H9 (cell line): Measurements from ENCODE around the gene LMF2. TPM values are rescaled to one million over a fixed set of nuclear protein-coding genes. Genes with fewer than 3 reads are reported as not detected.

ENCODE experiments used
- DNase-seq: peaks from one replicate; pipeline ENCODE4 v3.0.0-alpha.2; 2017
- H2AFZ ChIP-seq: one replicate; pipeline ENCODE4 v1.6.1; 2013; ENCODE audit warnings: mild to moderate bottlenecking, low read length, control low read depth, moderate library complexity
- H2AK5ac ChIP-seq: 2 replicates; pipeline ENCODE4 v1.6.1; 2013; ENCODE audit warnings: low read length, control low read depth, mixed read lengths; ENCODE audit not compliant: insufficient read length
- H2BK120ac ChIP-seq: one replicate; pipeline ENCODE4 v1.6.1; 2013; ENCODE audit warnings: low read depth, mild to moderate bottlenecking, low read length, control low read depth, inconsistent platforms; ENCODE audit not compliant: poor library complexity, severe bottlenecking
- H2BK12ac ChIP-seq: 2 replicates; pipeline ENCODE4 v1.6.1; 2013; ENCODE audit warnings: low read length, control low read depth, mixed read lengths, low read depth; ENCODE audit not compliant: insufficient read length
- H2BK15ac ChIP-seq: 2 replicates; pipeline ENCODE4 v1.6.1; 2013; ENCODE audit warnings: low read depth, low read length, control low read depth
- H2BK20ac ChIP-seq: one replicate; pipeline ENCODE4 v1.6.1; 2013; ENCODE audit warnings: low read depth, mild to moderate bottlenecking, low read length, control low read depth, inconsistent platforms; ENCODE audit not compliant: poor library complexity, severe bottlenecking
- H2BK5ac ChIP-seq: 2 replicates; pipeline ENCODE4 v1.6.1; 2013; ENCODE audit warnings: low read length, control low read depth, mixed read lengths; ENCODE audit not compliant: insufficient read length
- H3K14ac ChIP-seq: 2 replicates; pipeline ENCODE4 v1.6.1; 2013; ENCODE audit warnings: low read length, control low read depth; ENCODE audit not compliant: insufficient read depth
- H3K18ac ChIP-seq: 2 replicates; pipeline ENCODE4 v1.6.1; 2013; ENCODE audit warnings: low read depth, mild to moderate bottlenecking, mixed read lengths, low read length, control low read depth; ENCODE audit not compliant: insufficient read length
- H3K23ac ChIP-seq: 2 replicates; pipeline ENCODE4 v1.6.1; 2013; ENCODE audit warnings: low read length, control low read depth, mixed read lengths, low read depth; ENCODE audit not compliant: insufficient read length
- H3K23me2 ChIP-seq: 2 replicates; pipeline ENCODE4 v1.6.1; 2013; ENCODE audit warnings: low read depth, mild to moderate bottlenecking, mixed read lengths, low read length, control low read depth; ENCODE audit not compliant: insufficient read length, poor library complexity, severe bottlenecking
- H3K27ac ChIP-seq: 2 replicates; pipeline ENCODE4 v1.5.1; 2013; ENCODE audit warnings: low read length, control low read depth, mixed read lengths, low read depth; ENCODE audit not compliant: insufficient read length
- H3K27me3 ChIP-seq: 2 replicates; pipeline ENCODE4 v1.6.1; 2013; ENCODE audit warnings: low read length, control low read depth, inconsistent platforms; ENCODE audit not compliant: insufficient read depth
- H3K4ac ChIP-seq: 2 replicates; pipeline ENCODE4 v1.6.1; 2013; ENCODE audit warnings: low read depth, mild to moderate bottlenecking, control low read depth, inconsistent platforms, low read length, moderate library complexity
- H3K4me1 ChIP-seq: 2 replicates; pipeline ENCODE4 v1.6.1; 2013; ENCODE audit warnings: low read length, control low read depth, inconsistent platforms; ENCODE audit not compliant: insufficient read depth
- H3K4me2 ChIP-seq: 2 replicates; pipeline ENCODE4 v1.6.1; 2013; ENCODE audit warnings: low read length, control low read depth, mixed read lengths; ENCODE audit not compliant: insufficient read length, insufficient read depth
- H3K56ac ChIP-seq: 2 replicates; pipeline ENCODE4 v1.6.1; 2013; ENCODE audit warnings: low read depth, mild to moderate bottlenecking, mixed read lengths, low read length, control low read depth; ENCODE audit not compliant: insufficient read length
- H3K79me1 ChIP-seq: 2 replicates; pipeline ENCODE4 v1.6.1; 2013; ENCODE audit warnings: low read depth, mild to moderate bottlenecking, moderate library complexity, low read length, control low read depth, inconsistent platforms; ENCODE audit not compliant: insufficient read depth, poor library complexity, severe bottlenecking
- H3K79me2 ChIP-seq: 2 replicates; pipeline ENCODE4 v1.6.1; 2013; ENCODE audit warnings: low read length, control low read depth, inconsistent platforms; ENCODE audit not compliant: insufficient read depth
- H3K9ac ChIP-seq: 2 replicates; pipeline ENCODE4 v1.6.1; 2013; ENCODE audit warnings: low read length, control low read depth, mixed read lengths; ENCODE audit not compliant: insufficient read length; ENCODE audit errors: extremely low read depth
- H3K9me3 ChIP-seq: one replicate; pipeline ENCODE4 v1.6.1; 2013; ENCODE audit warnings: low read depth, low read length, inconsistent platforms; ENCODE audit not compliant: control insufficient read depth
- H3T11ph ChIP-seq: one replicate; pipeline ENCODE4 v1.6.1; 2013; ENCODE audit warnings: mild to moderate bottlenecking, low read length, control low read depth, inconsistent platforms
- H4K20me1 ChIP-seq: one replicate; pipeline ENCODE4 v1.6.1; 2013; ENCODE audit not compliant: control insufficient read depth, insufficient read length, insufficient read depth
- H4K5ac ChIP-seq: 2 replicates; pipeline ENCODE4 v1.6.1; 2013; ENCODE audit warnings: low read depth, mild to moderate bottlenecking, mixed read lengths, low read length, control low read depth; ENCODE audit not compliant: insufficient read length
- H4K8ac ChIP-seq: replicated peaks from 2 replicates; pipeline ENCODE4 v1.6.1; 2013; ENCODE audit warnings: low read length, control low read depth, mixed read lengths, low read depth; ENCODE audit not compliant: insufficient read length
- H4K91ac ChIP-seq: 2 replicates; pipeline ENCODE4 v1.6.1; 2013; ENCODE audit warnings: low read depth, mild to moderate bottlenecking, moderate library complexity, mixed read lengths, low read length, control low read depth; ENCODE audit not compliant: insufficient read length
- H3K27ac Mint-ChIP-seq, 3 experiments: 2 replicates in 2 of 3; 3 replicates in 1 of 3; pipeline ENCODE4 v1.8.0; 2020 to 2021; ENCODE audit warnings: mixed read lengths in 3 of 3, mild to moderate bottlenecking in 1 of 3, moderate library complexity in 1 of 3
- H3K27me3 Mint-ChIP-seq: 2 replicates; pipeline ENCODE4 v1.8.0; 2021; ENCODE audit warnings: low read depth, mild to moderate bottlenecking, moderate library complexity, mixed read lengths
- H3K36me3 Mint-ChIP-seq, 3 experiments: 2 replicates in 2 of 3; 3 replicates in 1 of 3; pipeline ENCODE4 v1.8.0; 2020 to 2021; ENCODE audit warnings: low read depth in 3 of 3, mixed read lengths in 3 of 3; ENCODE audit not compliant: insufficient read depth in 1 of 3
- H3K4me1 Mint-ChIP-seq, 2 experiments: 2 replicates each; pipeline ENCODE4 v1.8.0; 2020; ENCODE audit warnings: mixed read lengths in 2 of 2
- H3K4me3 Mint-ChIP-seq, 2 experiments: 2 replicates in 1 of 2; 3 replicates in 1 of 2; pipeline ENCODE4 v1.8.0; 2020 to 2021; ENCODE audit warnings: mild to moderate bottlenecking in 2 of 2, mixed read lengths in 2 of 2, moderate library complexity in 1 of 2
- H3K9me3 Mint-ChIP-seq, 2 experiments: 2 replicates in 1 of 2; 3 replicates in 1 of 2; pipeline ENCODE4 v1.8.0; 2020; ENCODE audit warnings: mild to moderate bottlenecking in 2 of 2, mixed read lengths in 2 of 2, moderate library complexity in 1 of 2
- CTCF ChIP-seq: fragments of 200-600 bp; sonication (generic); conservative IDR thresholded peaks from 3 replicates; pipeline ENCODE4 v1.8.0; 2021; ENCODE audit warnings: antibody characterized with exemption, mild to moderate bottlenecking
- WGBS: extraction: QIAGEN DNeasy Blood & Tissue Kit; methylation state at CpG from one replicate; pipeline ENCODE4 v1.1.7; 2013; ENCODE audit warnings: missing lambda C conversion rate, low lambda C conversion rate, mixed read lengths; ENCODE audit not compliant: insufficient read length; ENCODE audit errors: extremely low coverage; 5-methylcytosine and 5-hydroxymethylcytosine counted together
- total RNA-seq: library from RNA; stranded (reverse); gene quantifications from 2 replicates; pipeline ENCODE4 v1.2.1, GENCODE V29; 2021

Gene LMF2
- total RNA-seq, 1 experiment from 2014 or later, result 43.6 TPM

DNA sequence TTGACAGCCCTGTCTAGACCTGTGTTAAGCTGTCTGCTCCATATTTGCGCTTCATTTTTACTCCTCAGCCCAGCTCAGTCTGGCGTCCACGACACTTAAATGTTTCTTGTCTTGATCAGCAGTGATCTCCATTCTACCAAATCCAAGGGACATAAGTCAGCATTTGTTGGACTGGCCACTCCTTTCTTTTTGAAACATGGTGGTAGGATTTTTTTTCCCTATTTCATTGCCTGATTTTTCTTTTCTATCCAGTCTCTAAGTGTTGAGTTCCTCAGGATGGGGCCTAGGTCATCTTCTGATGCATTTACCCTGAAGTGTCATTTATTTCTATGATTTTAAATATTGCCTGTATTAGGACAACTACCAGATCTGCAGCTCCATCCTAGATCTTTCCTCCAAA is 1.4 kb upstream of the LMF2 start:
- H3K27me3 Mint-ChIP-seq, result no peaks in the 10 kb centered on the region
- H3K9me3 Mint-ChIP-seq, result no peaks in the 10 kb centered on the region
- Histone ChIP-seq H3K4ac (no peak overlapping the region), H4K5ac (no peak overlapping the region), H3K23ac (no peak overlapping the region), H4K8ac (no peak overlapping the region), H3K56ac (no peak overlapping the region), H2AFZ (no peak overlapping the region), H2BK20ac (no peak overlapping the region), H3K23me2 (peaks cover 12% of the 10 kb centered on the region), H3K9me3 (no peaks in the 10 kb centered on the region), H3K4me1 (no peaks in the 10 kb centered on the region), H2BK12ac (no peak overlapping the region), H3K27ac (no peak overlapping the region), H2AK5ac (no peak overlapping the region), H3K14ac (no peak overlapping the region), H3K9ac (peak overlapping the region; percentile 99), H3K79me1 (peaks cover 11% of the 10 kb centered on the region), H3K27me3 (no peaks in the 10 kb centered on the region), H3K18ac (no peak overlapping the region), H2BK5ac (no peak overlapping the region), H3T11ph (no peak overlapping the region), H2BK15ac (no peak overlapping the region), H3K79me2 (peaks cover 11% of the 10 kb centered on the region; the same call in 1 of the 2 replicates), H4K20me1 (no peaks in the 10 kb centered on the region), H4K91ac (no peak overlapping the region), H3K4me2 (peak overlapping the region; percentile 97), H2BK120ac (no peak overlapping the region)
- peak overlapping the region in 2 of 3 experiments; percentile 35 to 67; a peak in 3 of 7 replicates for H3K27ac Mint-ChIP-seq
- peaks cover 0 to 6% (median 0%) of the 10 kb centered on the region in 3 experiments; a peak in 1 of 7 replicates for H3K36me3 Mint-ChIP-seq
- peaks cover 10 to 14% of the 10 kb centered on the region in 2 experiments for H3K4me1 Mint-ChIP-seq
- WGBS, result no CpG with 5 or more reads among the region's 3 CpGs
- no peak for DNase-seq
- peak overlapping the region; percentile 91 for H3K4me3 Mint-ChIP-seq
- no peak for TF ChIP-seq CTCF
